C4-2B (cell line): ENCODE data around the gene SPRYD7.

Source experiments
- H3K27ac ChIP-seq: fragments of 450-650 bp; 2 replicates; pipeline ENCODE4 v1.5.1; 2017
- CTCF ChIP-seq: fragments of 450-650 bp; conservative IDR thresholded peaks from 2 replicates; pipeline ENCODE4 v1.5.1; 2017; ENCODE audit warnings: mild to moderate bottlenecking
- ZFX ChIP-seq: fragments of 450-650 bp; IDR thresholded peaks from 2 replicates; pipeline ENCODE4 v1.6.1; 2017

The SPRYD7 gene

GRCh38 chr13:49939321-49939720 is 3.2 kb upstream of the SPRYD7 start:
- H3K27ac ChIP-seq = no peak overlapping the region

GRCh38 chr13:49938921-49939320 is 2.8 kb upstream of the SPRYD7 start:
- H3K27ac ChIP-seq = no peak overlapping the region
- TF ChIP-seq CTCF = no peak
- no peak for TF ChIP-seq ZFX

More at GRCh38 chr13:49939321-49939720, 3.2 kb upstream of the SPRYD7 start:
- TF ChIP-seq CTCF (no peak), ZFX (no peak)

- TF ChIP-seq CTCF = no peak
- no peak for TF ChIP-seq ZFX
- no peak overlapping the region for H3K27ac ChIP-seq
Measured at GRCh38 chr13:49938314-49938713, 2.2 kb upstream of the SPRYD7 start.

- no peak for TF ChIP-seq CTCF
- TF ChIP-seq ZFX = no peak
- H3K27ac ChIP-seq = peak overlapping the region; percentile 96
Measured at GRCh38 chr13:49936968-49937273, 781 bp upstream of the SPRYD7 start.

- peak overlapping the region; percentile 96 for H3K27ac ChIP-seq
- TF ChIP-seq ZFX (no peak; the same call in 1 of the 2 replicates), CTCF (no peak)
Measured at GRCh38 chr13:49935171-49936074, 717 bp downstream of the SPRYD7 start.

- no peak overlapping the region for H3K27ac ChIP-seq
- TF ChIP-seq CTCF (no peak), ZFX (no peak)
Measured at GRCh38 chr13:49933511-49933910, 2.6 kb downstream of the SPRYD7 start.

- H3K27ac ChIP-seq = no peak overlapping the region
- TF ChIP-seq ZFX = no peak
- no peak for TF ChIP-seq CTCF
Measured at GRCh38 chr13:49932868-49933267, 3.3 kb downstream of the SPRYD7 start.
